Measurements from ENCODE around the gene KIAA1958. TPM values are rescaled to one million over a fixed set of nuclear protein-coding genes. Genes with fewer than 3 reads are reported as not detected.

The KIAA1958 gene
- total RNA-seq, 4 donors from 2014 or later: 10.2 to 18.3 (median 10.6) TPM

Other genes with a start within 250 kb of the KIAA1958 start
- gene PTBP3, start 153.2 kb upstream of the KIAA1958 start, total RNA-seq: 100 to 1,000 TPM in 3 of 4 donors, 10 to 100 TPM in 1; 90.4 to 333 (median 168) TPM
- 10 to 100 TPM; 32.5 to 46.1 (median 33.2) TPM for gene HSDL2, start 106.7 kb upstream of the KIAA1958 start, total RNA-seq
- 10 to 100 TPM in 3 of 4 donors, 1 to 10 TPM in 1; 9.0 to 14.9 (median 14.2) TPM for gene INIP, start 231.3 kb downstream of the KIAA1958 start, total RNA-seq

Measured in suprapubic skin (tissue), 4 donors.